ENCODE data around the gene RBM26. TPM values are rescaled to one million over a fixed set of nuclear protein-coding genes. Genes with fewer than 3 reads are reported as not detected.

Gene RBM26
- 41.6 TPM for polyA plus RNA-seq (2012; ENCODE audit: insufficient read depth, insufficient read length, low read depth)

GRCh38 chr13:79405831-79406596 lies at the start of gene RBM26:
Gene RBM26, minus strand, starts transcription at chr13:79406255. Its CDS starts 481 bp downstream, at chr13:79405774.
- peaks cover 9% of the 10 kb centered on the region for H3K4me1 ChIP-seq
- TF ChIP-seq CTCF (IDR thresholded peaks at IDR 0.05; ENCODE audit: low read depth, low read length), result no peak; the same call in 1 of the 2 replicates
- H3K4me3 ChIP-seq (ENCODE audit: low read depth, low read length), result peak within 1 kb of the TSS; percentile 76
- H3K9me3 ChIP-seq, result no peaks in the 10 kb centered on the region
- peak; percentile 96 for DNase-seq
- H3K36me3 ChIP-seq, result peaks cover 6% of the 10 kb centered on the region
- no peaks in the 10 kb centered on the region for H3K27me3 ChIP-seq

- DNase-seq, result no peak
- Histone ChIP-seq H3K27me3 (no peaks in the 10 kb centered on the region), H3K9me3 (no peaks in the 10 kb centered on the region), H3K4me1 (peaks cover 5% of the 10 kb centered on the region), H3K4me3 (ENCODE audit: low read depth, low read length) (no peak overlapping the region), H3K36me3 (no peaks in the 10 kb centered on the region)
- TF ChIP-seq CTCF (IDR thresholded peaks at IDR 0.05; ENCODE audit: low read depth, low read length), result no peak
Observed at GRCh38 chr13:79455331-79455730, 49.3 kb upstream of the RBM26 start.

GRCh38 chr13:79452239-79452913 lies 46.3 kb upstream of the RBM26 start:
- Histone ChIP-seq H3K4me1 (peaks cover 5% of the 10 kb centered on the region), H3K27me3 (no peaks in the 10 kb centered on the region), H3K4me3 (ENCODE audit: low read depth, low read length) (no peak overlapping the region), H3K9me3 (no peaks in the 10 kb centered on the region), H3K36me3 (no peaks in the 10 kb centered on the region)
- TF ChIP-seq CTCF (IDR thresholded peaks at IDR 0.05; ENCODE audit: low read depth, low read length), result no peak
- no peak for DNase-seq

- H3K4me3 ChIP-seq (ENCODE audit: low read depth, low read length), result no peak overlapping the region
- no peaks in the 10 kb centered on the region for H3K9me3 ChIP-seq
- peaks cover 5% of the 10 kb centered on the region for H3K4me1 ChIP-seq
- no peak for TF ChIP-seq CTCF (IDR thresholded peaks at IDR 0.05; ENCODE audit: low read depth, low read length)
- DNase-seq, result peak; percentile 54
- H3K27me3 ChIP-seq, result no peaks in the 10 kb centered on the region
- no peaks in the 10 kb centered on the region for H3K36me3 ChIP-seq
Observed at GRCh38 chr13:79451500-79451962, 45.5 kb upstream of the RBM26 start.

- H3K4me3 ChIP-seq (ENCODE audit: low read depth, low read length), result no peak overlapping the region
- H3K27me3 ChIP-seq, result no peaks in the 10 kb centered on the region
- no peak for DNase-seq
- no peaks in the 10 kb centered on the region for H3K36me3 ChIP-seq
- H3K9me3 ChIP-seq, result no peaks in the 10 kb centered on the region
- peaks cover 5% of the 10 kb centered on the region for H3K4me1 ChIP-seq
- no peak for TF ChIP-seq CTCF (IDR thresholded peaks at IDR 0.05; ENCODE audit: low read depth, low read length)
Observed at GRCh38 chr13:79450110-79450509, 44.1 kb upstream of the RBM26 start.

GRCh38 chr13:79448413-79448812 lies 42.4 kb upstream of the RBM26 start:
- no peak for TF ChIP-seq CTCF (IDR thresholded peaks at IDR 0.05; ENCODE audit: low read depth, low read length)
- no peak for DNase-seq

More at GRCh38 chr13:79448413-79448812, 42.4 kb upstream of the RBM26 start:
- Histone ChIP-seq H3K4me3 (ENCODE audit: low read depth, low read length) (no peak overlapping the region), H3K4me1 (peaks cover 5% of the 10 kb centered on the region), H3K36me3 (no peaks in the 10 kb centered on the region), H3K9me3 (no peaks in the 10 kb centered on the region), H3K27me3 (no peaks in the 10 kb centered on the region)

Measured in BE2C (cell line).